Stimulated activated CD4-positive, alpha-beta T cell treated with anti-CD3 and anti-CD28 coated beads, Interleukin-4, amount 100 ng/mL, for 48 hours (primary cell): ENCODE measurements around the gene TTBK1.

Experiments used
- DNase-seq, 2 donors: peaks; one replicate each; pipeline ENCODE4 v3.0.0-alpha.2; 2020; ENCODE audit warnings: low read depth in 2 of 2

TTBK1 gene

DNA sequence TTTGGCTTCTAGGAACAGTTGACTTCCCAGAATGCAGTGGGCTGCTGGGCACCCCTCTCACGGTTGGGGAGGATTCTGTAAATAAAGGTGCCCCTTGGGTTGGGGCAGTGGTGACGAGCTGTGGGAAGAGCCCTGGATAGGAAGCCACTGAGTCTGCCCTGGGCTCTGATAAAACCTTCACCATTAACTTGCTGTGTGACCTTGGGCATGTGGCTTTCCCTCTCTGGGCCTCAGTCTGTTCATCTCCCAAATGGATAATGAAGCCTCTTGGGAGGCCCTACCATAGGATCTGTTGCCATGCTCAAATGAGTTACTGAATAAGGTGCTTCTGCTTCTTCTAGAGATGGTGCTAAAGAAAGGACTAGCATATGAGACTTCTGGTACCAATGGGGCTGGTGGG lies 61.6 kb downstream of the TTBK1 start:
- no peak for DNase-seq

DNA sequence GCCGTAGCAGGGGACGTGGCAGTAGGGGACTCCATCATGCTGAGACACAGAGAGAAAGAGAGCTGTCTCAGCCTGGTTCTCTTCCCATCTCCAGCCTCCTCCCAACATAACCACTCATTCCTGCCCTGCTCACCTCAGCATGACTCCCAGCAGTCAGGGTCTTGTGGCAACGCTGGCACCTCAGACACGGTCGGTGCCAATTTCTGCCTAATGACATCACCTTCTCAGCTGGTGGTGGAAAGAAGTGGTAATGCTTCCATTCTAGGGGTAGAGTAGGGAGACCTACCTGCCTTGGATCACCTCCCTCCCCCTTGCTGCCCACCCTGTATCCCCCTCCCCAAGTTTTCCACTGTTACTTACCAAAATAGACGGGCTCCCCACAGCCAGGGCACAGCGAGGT lies 62.8 kb downstream of the TTBK1 start:
- no peak for DNase-seq

DNA sequence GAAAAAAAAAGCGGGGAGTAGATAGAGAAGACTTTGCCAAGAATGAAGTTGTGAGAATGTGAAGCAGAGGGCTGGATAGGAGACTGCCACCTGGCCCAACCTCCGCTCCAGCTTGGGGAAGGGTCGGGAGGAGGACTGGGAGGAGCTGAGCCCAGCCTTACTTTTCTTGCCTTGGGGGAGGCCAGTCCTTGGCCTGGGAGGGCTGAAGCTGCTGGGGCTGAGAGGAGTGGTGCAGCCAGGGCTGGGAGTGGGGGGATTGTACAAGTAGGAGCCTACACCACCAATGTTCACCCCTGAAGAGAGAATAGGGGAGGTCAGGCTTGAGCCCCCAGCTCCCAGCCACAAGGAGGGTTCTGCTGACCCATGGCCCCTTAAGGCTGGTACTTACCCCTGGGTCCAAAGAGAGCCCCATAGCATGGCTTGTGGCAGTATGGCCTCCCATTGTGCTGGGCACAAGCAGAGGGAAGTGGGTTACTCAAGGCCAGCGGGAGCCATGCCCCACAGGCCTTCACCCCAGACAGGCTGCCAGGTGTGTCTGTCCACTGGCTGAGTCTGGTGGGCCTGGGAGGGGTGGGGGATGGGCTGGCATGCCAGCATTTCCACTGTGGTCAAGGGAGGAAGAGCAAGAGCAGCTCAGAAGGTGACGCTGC lies 64.3 kb downstream of the TTBK1 start:
- no peak for DNase-seq

GRCh38 chr6:43308101-43308989 lies 65.1 kb downstream of the TTBK1 start, which contains the start of gene CRIP3:
Gene CRIP3, minus strand, starts transcription at chr6:43308826. Its CDS starts 34 bp downstream, at chr6:43308792.
- DNase-seq: peak; percentile 38 to 40

DNA sequence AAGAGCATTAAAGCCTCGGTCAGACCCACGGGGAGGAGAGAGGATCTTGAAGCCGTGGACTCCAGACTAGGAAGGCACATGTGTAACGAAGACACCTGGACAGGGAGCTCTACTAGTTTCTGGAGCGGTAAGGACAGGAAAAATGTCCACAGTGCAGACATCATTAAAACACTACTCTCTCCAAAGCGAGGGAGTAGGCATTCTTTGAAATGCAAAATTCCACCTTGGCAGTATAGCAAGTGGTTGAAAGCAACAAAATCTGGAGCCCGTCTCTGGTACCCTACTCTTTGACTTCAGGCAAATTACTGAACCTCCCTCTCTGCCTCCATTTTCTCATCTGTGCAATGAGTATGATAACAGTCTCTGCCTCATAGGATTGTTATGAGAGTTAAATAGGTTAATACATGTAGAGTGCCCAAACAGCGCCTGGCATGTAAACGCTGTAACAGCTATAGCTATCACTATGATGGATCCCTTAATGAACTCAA lies 65.8 kb downstream of the TTBK1 start:
- DNase-seq: no peak

GRCh38 chr6:43310134-43310533 lies 66.9 kb downstream of the TTBK1 start:
- DNase-seq: no peak

GRCh38 chr6:43310624-43311023 lies 67.3 kb downstream of the TTBK1 start:
- no peak for DNase-seq

- no peak for DNase-seq
Observed at GRCh38 chr6:43311666-43312065, 68.4 kb downstream of the TTBK1 start.

- DNase-seq: no peak
Observed at GRCh38 chr6:43313813-43314212, 70.5 kb downstream of the TTBK1 start.

- DNase-seq: no peak
Observed at GRCh38 chr6:43318011-43318410, 74.7 kb downstream of the TTBK1 start.

GRCh38 chr6:43325876-43326275 lies 82.6 kb downstream of the TTBK1 start:
- DNase-seq: no peak

DNA sequence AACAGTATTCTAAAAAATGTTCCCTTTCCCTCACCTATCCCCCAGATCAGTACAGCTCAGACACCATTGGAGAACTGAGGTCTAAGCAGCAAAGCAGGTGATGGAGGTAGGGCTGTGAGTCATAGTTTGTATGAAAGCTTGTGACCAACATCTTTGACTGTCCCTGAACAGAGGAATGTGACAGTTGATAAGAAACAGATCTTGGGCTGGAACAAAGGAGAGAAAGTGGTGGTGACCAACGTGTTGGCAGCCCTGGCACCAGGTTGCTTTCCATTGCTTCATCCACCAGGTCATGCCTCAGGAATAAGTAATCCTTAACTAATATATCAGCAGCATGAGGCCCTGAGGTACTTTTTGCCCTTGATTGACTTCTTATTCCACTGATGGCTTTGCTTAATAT lies 85.2 kb downstream of the TTBK1 start:
- DNase-seq: no peak

DNA sequence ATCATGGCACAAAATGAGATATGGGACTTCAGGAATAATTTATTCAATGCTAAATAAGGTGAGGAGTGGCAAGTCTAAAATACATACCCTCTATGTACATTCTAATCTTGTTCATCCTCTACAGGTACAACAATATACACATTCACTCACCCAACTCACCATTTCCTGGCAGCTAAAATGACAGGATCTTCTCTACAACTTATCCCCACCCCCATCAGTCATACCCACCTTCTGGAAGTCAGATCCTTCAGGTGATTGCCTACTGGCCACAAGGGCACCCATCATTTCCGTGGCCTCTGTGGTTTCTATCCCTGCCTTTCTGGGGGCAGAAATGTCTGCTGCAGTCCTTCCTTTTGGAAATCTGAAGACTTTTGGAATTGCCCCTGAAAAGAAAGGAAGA lies 88.2 kb downstream of the TTBK1 start:
- DNase-seq: no peak

- DNase-seq: no peak
Observed at GRCh38 chr6:43331891-43332290, 88.6 kb downstream of the TTBK1 start.

GRCh38 chr6:43334466-43335095 lies 91.3 kb downstream of the TTBK1 start:
- DNase-seq: no peak

- DNase-seq: no peak
Observed at GRCh38 chr6:43335469-43335868, 92.2 kb downstream of the TTBK1 start.

DNA sequence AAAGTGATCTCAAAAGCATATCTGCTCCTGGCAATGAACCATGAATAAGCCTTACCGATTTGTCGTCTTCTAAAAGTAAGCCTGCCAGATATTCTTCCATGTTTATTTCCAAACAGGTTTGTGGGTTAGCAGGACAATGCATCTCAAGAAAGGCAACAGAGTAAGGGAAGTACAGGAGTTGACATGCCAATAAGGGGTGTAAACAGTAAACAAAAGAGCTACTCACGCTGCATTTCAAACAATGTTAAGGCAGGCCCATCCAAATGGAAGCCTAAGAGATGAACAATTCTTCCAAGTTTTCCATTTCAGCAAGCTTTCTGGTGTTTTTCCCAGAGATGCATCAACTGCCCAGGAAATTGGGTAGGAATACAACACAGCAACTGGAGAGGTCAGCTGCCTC lies 93.1 kb downstream of the TTBK1 start:
- no peak for DNase-seq
